Kasumi-1 (cell line): ENCODE measurements around the gene NOPCHAP1.

ENCODE experiments used
- DNase-seq, 2 experiments: peaks; one replicate each; lab custom pipeline; 2025; lab: John Stamatoyannopoulos, UW

Gene NOPCHAP1

GRCh38 chr12:105020241-105020962 lies 34.3 kb downstream of the NOPCHAP1 start:
- no peak for DNase-seq

- DNase-seq: no peak
Observed at GRCh38 chr12:105024928-105025327, 38.8 kb downstream of the NOPCHAP1 start.

- DNase-seq: no peak
Observed at GRCh38 chr12:105025890-105026289, 39.8 kb downstream of the NOPCHAP1 start.

GRCh38 chr12:105026411-105026810 lies 40.3 kb downstream of the NOPCHAP1 start:
- DNase-seq: no peak

GRCh38 chr12:105030820-105031807 lies 45.0 kb downstream of the NOPCHAP1 start:
- peak; percentile 8 to 9 for DNase-seq

GRCh38 chr12:105032703-105033357 lies 46.7 kb downstream of the NOPCHAP1 start:
- no peak for DNase-seq

GRCh38 chr12:105033851-105034250 lies 47.7 kb downstream of the NOPCHAP1 start:
- no peak for DNase-seq
